Panc1 (cell line): ENCODE results near the gene CELF1.

Source experiments
- CTCF ChIP-seq: fragments of 450-650 bp; IDR thresholded peaks from 2 replicates; pipeline ENCODE4 v1.5.1; 2017; ENCODE audit warnings: mild to moderate bottlenecking
- POLR2AphosphoS5 ChIP-seq: IDR thresholded peaks from 2 replicates; pipeline ENCODE4 v1.6.1; 2012; ENCODE audit warnings: mild to moderate bottlenecking, low read depth, low read length, moderate library complexity
- REST ChIP-seq, 2 experiments: IDR thresholded peaks; 2 replicates each; pipeline ENCODE4 v1.6.1; 2011 to 2012; ENCODE audit warnings: low read depth in 2 of 2, control low read depth in 1 of 2, low read length in 1 of 2, mild to moderate bottlenecking in 1 of 2, moderate library complexity in 1 of 2; ENCODE audit not compliant: insufficient read depth in 1 of 2
- SIN3A ChIP-seq: IDR thresholded peaks from 2 replicates; pipeline ENCODE4 v1.6.1; 2012; ENCODE audit warnings: low read depth, mild to moderate bottlenecking, low read length, moderate library complexity, borderline replicate concordance; ENCODE audit not compliant: insufficient read depth
- TCF7L2 ChIP-seq: IDR thresholded peaks from 2 replicates; pipeline ENCODE4 v1.6.1; 2011; ENCODE audit warnings: mild to moderate bottlenecking, low read depth, low read length, inconsistent platforms

GRCh38 chr11:47489395-47489755 lies 63.6 kb downstream of the CELF1 start:
- no peak for TF ChIP-seq CTCF
- TF ChIP-seq TCF7L2 = no peak
- no peak for TF ChIP-seq SIN3A
- TF ChIP-seq REST (IDR thresholded peaks at IDR 0.05; ENCODE audit: insufficient read depth in 1 of 2, low read depth in 2 of 2, low read length in 1 of 2) = no peak
- TF ChIP-seq POLR2AphosphoS5 = no peak
